ENCODE results near the gene ASAP3. TPM values are rescaled to one million over a fixed set of nuclear protein-coding genes. Genes with fewer than 3 reads are reported as not detected.

ASAP3 gene
- total RNA-seq, 1 donor from 2014 or later = 36.4 TPM

DNA sequence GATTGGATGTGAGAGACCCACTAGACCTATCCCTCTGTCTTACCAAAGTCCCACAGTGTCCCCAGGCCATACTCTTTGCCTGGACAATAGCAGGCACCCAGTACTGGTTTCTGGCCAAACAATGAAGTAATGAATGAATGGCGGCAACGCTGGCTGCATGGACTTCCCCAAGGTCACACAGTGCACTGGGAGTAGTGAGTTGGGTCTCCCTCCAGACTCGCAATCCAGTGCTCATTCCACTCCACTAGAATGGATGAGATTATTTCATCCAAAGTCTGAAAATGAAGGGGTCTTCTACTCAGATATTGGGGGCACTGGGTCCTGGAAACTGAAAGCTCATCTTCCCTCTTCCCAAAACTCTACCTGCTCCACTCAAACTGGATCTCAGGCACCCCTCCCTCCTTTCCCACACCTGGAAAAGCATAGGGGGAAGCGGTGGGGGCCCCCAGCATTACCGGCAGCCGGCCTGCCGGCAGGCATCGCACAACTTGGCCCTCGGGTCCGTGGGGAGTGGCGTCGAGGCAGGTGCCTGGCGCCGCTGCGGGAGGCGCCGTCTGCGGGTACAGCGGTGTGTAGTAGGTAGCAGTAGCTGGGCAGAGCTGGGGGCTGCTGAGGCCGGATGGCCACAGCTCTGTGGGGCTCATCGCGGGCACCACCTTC is 46.2 kb upstream of the ASAP3 start:
- H3K27me3 Mint-ChIP-seq (ENCODE audit: unreplicated experiment) = peaks cover 6% of the 10 kb centered on the region

DNA sequence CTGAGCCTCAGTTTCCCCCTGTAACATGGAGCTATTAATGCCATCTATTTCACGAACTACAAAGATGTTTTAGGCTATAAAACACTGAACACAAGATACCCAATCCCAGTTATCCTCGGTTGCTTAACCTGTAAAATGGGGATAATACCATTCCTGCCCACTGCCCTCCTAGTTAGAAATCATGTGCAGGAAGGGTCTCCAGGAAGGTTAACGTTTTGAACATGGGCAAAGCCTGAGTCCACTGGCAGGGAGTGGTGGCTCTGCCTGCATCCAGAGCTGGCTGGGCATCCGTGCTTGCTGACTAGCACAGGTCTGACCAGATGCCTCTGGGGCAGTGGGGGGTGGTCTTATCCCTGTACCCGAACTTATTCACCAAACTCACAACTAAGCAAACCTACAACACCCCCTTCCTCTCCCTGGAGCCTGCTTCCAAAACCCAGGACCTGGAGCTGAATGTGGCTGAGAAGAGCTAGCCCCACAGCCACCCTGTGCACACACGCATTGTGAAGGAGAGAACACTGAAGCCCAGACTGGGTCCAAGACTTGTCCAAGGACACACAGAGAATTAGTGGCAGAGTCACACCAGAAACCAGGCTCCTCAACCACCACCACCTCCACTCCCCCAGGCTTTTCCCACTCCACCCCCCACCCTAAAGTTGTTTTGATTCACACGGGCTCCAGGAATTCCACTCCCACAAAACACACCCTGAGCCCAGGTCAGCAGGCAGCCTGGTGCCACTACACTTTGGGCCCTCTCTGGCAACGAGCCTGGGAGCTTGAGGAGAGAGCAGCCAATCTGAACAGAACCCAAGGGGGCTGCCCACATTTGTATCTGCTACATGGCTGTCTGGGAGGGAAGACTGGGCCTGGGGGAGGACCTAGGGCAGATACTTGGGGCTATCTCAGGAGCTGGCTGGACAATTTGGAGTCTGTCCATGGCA is 45.4 kb upstream of the ASAP3 start:
- no peak for DNase-seq (ENCODE audit: low spot score)
- no peak overlapping the region for H3K4me3 Mint-ChIP-seq (ENCODE audit: unreplicated experiment)
- H3K27me3 Mint-ChIP-seq (ENCODE audit: unreplicated experiment) = peaks cover 5% of the 10 kb centered on the region
- H3K9me3 Mint-ChIP-seq (ENCODE audit: unreplicated experiment) = no peaks in the 10 kb centered on the region
- no peaks in the 10 kb centered on the region for H3K36me3 Mint-ChIP-seq (ENCODE audit: low read depth, unreplicated experiment)
- peaks cover 7% of the 10 kb centered on the region for H3K4me1 Mint-ChIP-seq (ENCODE audit: unreplicated experiment)
- TF ChIP-seq, protein P1, sequence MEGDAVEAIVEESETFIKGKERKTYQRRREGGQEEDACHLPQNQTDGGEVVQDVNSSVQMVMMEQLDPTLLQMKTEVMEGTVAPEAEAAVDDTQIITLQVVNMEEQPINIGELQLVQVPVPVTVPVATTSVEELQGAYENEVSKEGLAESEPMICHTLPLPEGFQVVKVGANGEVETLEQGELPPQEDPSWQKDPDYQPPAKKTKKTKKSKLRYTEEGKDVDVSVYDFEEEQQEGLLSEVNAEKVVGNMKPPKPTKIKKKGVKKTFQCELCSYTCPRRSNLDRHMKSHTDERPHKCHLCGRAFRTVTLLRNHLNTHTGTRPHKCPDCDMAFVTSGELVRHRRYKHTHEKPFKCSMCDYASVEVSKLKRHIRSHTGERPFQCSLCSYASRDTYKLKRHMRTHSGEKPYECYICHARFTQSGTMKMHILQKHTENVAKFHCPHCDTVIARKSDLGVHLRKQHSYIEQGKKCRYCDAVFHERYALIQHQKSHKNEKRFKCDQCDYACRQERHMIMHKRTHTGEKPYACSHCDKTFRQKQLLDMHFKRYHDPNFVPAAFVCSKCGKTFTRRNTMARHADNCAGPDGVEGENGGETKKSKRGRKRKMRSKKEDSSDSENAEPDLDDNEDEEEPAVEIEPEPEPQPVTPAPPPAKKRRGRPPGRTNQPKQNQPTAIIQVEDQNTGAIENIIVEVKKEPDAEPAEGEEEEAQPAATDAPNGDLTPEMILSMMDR (IDR thresholded peaks at IDR 0.05; ENCODE audit: unreplicated experiment) = no peak
- no peak overlapping the region for H3K27ac Mint-ChIP-seq (ENCODE audit: unreplicated experiment)

More for the DNA sequence above, 46.2 kb upstream of the ASAP3 start:
- Mint-ChIP-seq H3K4me1 (ENCODE audit: unreplicated experiment) (peaks cover 7% of the 10 kb centered on the region), H3K4me3 (ENCODE audit: unreplicated experiment) (no peak overlapping the region), H3K27ac (ENCODE audit: unreplicated experiment) (no peak overlapping the region), H3K9me3 (ENCODE audit: unreplicated experiment) (no peaks in the 10 kb centered on the region), H3K36me3 (ENCODE audit: low read depth, unreplicated experiment) (no peaks in the 10 kb centered on the region)
- TF ChIP-seq, protein P1 (IDR thresholded peaks at IDR 0.05; ENCODE audit: unreplicated experiment) = no peak
- no peak for DNase-seq (ENCODE audit: low spot score)

DNA sequence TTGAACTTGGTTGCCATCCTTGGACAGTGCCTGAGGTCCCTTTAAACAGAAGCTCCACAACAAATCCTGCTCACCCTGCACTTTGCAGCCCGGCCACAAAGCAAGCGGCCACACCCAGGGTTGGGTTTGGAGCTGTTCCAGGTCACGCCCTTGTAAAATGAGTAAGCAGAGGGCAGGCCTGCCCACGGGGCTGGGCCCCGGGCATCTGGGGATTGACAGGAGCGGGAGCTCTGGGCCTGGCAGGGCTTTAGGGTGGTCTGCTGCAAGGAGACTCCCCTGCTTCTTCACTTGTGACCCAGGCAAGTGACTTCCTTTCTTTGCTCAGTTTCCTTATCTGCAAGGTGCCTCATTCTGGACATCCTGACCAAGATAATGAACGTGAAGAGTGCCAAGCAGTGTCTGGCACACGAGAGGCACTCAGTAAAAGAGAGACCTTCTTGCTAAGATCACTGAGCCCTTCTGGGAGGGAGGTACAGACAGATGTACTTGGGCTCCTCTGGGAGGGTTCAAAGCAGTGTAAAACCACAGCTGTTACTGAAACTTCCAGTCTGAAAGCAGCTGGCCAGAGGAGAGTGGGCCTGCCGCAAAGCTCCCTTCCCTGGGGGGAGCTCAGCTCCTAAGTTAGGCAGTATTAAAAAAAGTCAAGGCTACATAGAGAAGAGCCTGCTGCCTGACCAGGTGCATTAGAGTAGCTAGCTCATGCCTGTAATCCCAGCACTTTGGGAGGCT is 44.4 kb upstream of the ASAP3 start:
- Mint-ChIP-seq H3K4me1 (ENCODE audit: unreplicated experiment) (peaks cover 7% of the 10 kb centered on the region), H3K4me3 (ENCODE audit: unreplicated experiment) (no peak overlapping the region), H3K36me3 (ENCODE audit: low read depth, unreplicated experiment) (no peaks in the 10 kb centered on the region), H3K9me3 (ENCODE audit: unreplicated experiment) (no peaks in the 10 kb centered on the region), H3K27me3 (ENCODE audit: unreplicated experiment) (peaks cover 5% of the 10 kb centered on the region), H3K27ac (ENCODE audit: unreplicated experiment) (no peak overlapping the region)
- TF ChIP-seq, protein P1 (IDR thresholded peaks at IDR 0.05; ENCODE audit: unreplicated experiment) = no peak
- DNase-seq (ENCODE audit: low spot score) = no peak

DNA sequence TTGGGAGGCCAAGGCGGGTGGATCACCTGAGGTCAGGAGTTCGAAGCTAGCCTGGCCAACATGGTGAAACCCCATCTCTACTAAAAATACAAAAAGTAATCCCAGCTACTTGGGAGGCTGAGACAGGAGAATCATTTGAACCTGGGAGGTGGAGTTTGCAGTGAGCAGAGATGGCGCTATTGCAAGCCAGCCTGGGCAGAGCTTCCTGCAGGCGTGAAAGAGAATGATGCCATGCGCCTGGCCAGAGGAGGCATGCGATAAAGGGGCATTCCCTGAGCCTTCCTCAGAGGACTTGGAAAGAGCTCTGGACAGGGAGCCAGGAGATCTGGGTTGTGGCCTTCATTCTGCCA is 43.9 kb upstream of the ASAP3 start:
- Mint-ChIP-seq H3K27me3 (ENCODE audit: unreplicated experiment) (peaks cover 5% of the 10 kb centered on the region), H3K36me3 (ENCODE audit: low read depth, unreplicated experiment) (no peaks in the 10 kb centered on the region), H3K9me3 (ENCODE audit: unreplicated experiment) (no peaks in the 10 kb centered on the region), H3K4me1 (ENCODE audit: unreplicated experiment) (peaks cover 7% of the 10 kb centered on the region), H3K4me3 (ENCODE audit: unreplicated experiment) (no peak overlapping the region), H3K27ac (ENCODE audit: unreplicated experiment) (no peak overlapping the region)
- DNase-seq (ENCODE audit: low spot score) = no peak
- TF ChIP-seq, protein P1 (IDR thresholded peaks at IDR 0.05; ENCODE audit: unreplicated experiment) = no peak

Data from endothelial cell (in vitro differentiated cells).